ENCODE data around the gene MCM5.

The MCM5 gene

GRCh38 chr22:35378621-35379020, 21.3 kb upstream of the MCM5 start:
- Histone ChIP-seq H3K27me3 (replicated peaks; ENCODE audit: control insufficient read depth, insufficient read depth, low read length, poor library complexity, severe bottlenecking) (no peaks in the 10 kb centered on the region), H3K4me1 (ENCODE audit: control insufficient read depth, insufficient read depth, low read length, poor library complexity, severe bottlenecking) (peaks cover 12% of the 10 kb centered on the region), H3K36me3 (ENCODE audit: control insufficient read depth, insufficient read depth, low read length) (no peaks in the 10 kb centered on the region), H3K4me3 (ENCODE audit: insufficient read depth, low read depth, low read length, poor library complexity, severe bottlenecking) (no peak overlapping the region), H3K27ac (ENCODE audit: insufficient read depth, low read length, poor library complexity, severe bottlenecking) (no peak overlapping the region), H3K9me3 (ENCODE audit: control insufficient read depth, low read length) (no peaks in the 10 kb centered on the region)
- no peak for DNase-seq

- Histone ChIP-seq H3K4me3 (ENCODE audit: insufficient read depth, low read depth, low read length, poor library complexity, severe bottlenecking) (no peak overlapping the region), H3K36me3 (ENCODE audit: control insufficient read depth, insufficient read depth, low read length) (no peaks in the 10 kb centered on the region), H3K27me3 (replicated peaks; ENCODE audit: control insufficient read depth, insufficient read depth, low read length, poor library complexity, severe bottlenecking) (no peaks in the 10 kb centered on the region), H3K4me1 (ENCODE audit: control insufficient read depth, insufficient read depth, low read length, poor library complexity, severe bottlenecking) (peaks cover 12% of the 10 kb centered on the region), H3K27ac (ENCODE audit: insufficient read depth, low read length, poor library complexity, severe bottlenecking) (no peak overlapping the region), H3K9me3 (ENCODE audit: control insufficient read depth, low read length) (no peaks in the 10 kb centered on the region)
- DNase-seq, result no peak
Measured at GRCh38 chr22:35379146-35379993, 20.6 kb upstream of the MCM5 start.

DNA sequence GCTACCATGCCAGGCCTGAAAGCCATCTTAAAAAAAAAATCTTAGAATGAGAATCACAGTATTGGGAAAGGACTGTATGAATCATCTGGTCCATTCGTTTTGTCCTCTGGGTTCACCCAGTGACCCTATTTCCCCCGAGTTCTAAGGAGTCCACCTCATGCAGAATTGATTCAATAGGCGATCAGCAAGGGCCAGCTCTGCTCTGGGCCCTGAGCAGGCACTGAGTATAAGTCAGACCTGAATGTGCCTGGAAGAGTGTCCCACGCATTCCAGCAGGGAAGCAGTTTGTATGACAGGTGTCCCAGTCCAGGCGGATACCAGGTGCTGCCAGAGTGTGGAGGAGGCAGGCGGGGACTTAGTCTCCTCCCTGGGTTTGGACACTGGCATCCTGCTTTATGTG, 19.9 kb upstream of the MCM5 start:
- H3K4me3 ChIP-seq (ENCODE audit: insufficient read depth, low read depth, low read length, poor library complexity, severe bottlenecking), result no peak overlapping the region
- peaks cover 12% of the 10 kb centered on the region for H3K4me1 ChIP-seq (ENCODE audit: control insufficient read depth, insufficient read depth, low read length, poor library complexity, severe bottlenecking)
- H3K27ac ChIP-seq (ENCODE audit: insufficient read depth, low read length, poor library complexity, severe bottlenecking), result no peak overlapping the region
- H3K9me3 ChIP-seq (ENCODE audit: control insufficient read depth, low read length), result no peaks in the 10 kb centered on the region
- no peak for DNase-seq
- no peaks in the 10 kb centered on the region for H3K36me3 ChIP-seq (ENCODE audit: control insufficient read depth, insufficient read depth, low read length)
- no peaks in the 10 kb centered on the region for H3K27me3 ChIP-seq (replicated peaks; ENCODE audit: control insufficient read depth, insufficient read depth, low read length, poor library complexity, severe bottlenecking)

- Histone ChIP-seq H3K4me3 (ENCODE audit: insufficient read depth, low read depth, low read length, poor library complexity, severe bottlenecking) (peak within 1 kb of the TSS; percentile 8), H3K27me3 (replicated peaks; ENCODE audit: control insufficient read depth, insufficient read depth, low read length, poor library complexity, severe bottlenecking) (no peaks in the 10 kb centered on the region), H3K36me3 (ENCODE audit: control insufficient read depth, insufficient read depth, low read length) (no peaks in the 10 kb centered on the region), H3K4me1 (ENCODE audit: control insufficient read depth, insufficient read depth, low read length, poor library complexity, severe bottlenecking) (peaks cover 12% of the 10 kb centered on the region), H3K9me3 (ENCODE audit: control insufficient read depth, low read length) (no peaks in the 10 kb centered on the region), H3K27ac (ENCODE audit: insufficient read depth, low read length, poor library complexity, severe bottlenecking) (no peak within 1 kb of the TSS)
- DNase-seq, result peak in 2 of 3 donors; percentile 8 to 18
Measured at GRCh38 chr22:35380537-35381423, 19.2 kb upstream of the MCM5 start, which contains the start of gene HMOX1. HMOX1 (plus strand) TSS chr22:35381096; CDS start chr22:35381174, 78 bp downstream.

DNA sequence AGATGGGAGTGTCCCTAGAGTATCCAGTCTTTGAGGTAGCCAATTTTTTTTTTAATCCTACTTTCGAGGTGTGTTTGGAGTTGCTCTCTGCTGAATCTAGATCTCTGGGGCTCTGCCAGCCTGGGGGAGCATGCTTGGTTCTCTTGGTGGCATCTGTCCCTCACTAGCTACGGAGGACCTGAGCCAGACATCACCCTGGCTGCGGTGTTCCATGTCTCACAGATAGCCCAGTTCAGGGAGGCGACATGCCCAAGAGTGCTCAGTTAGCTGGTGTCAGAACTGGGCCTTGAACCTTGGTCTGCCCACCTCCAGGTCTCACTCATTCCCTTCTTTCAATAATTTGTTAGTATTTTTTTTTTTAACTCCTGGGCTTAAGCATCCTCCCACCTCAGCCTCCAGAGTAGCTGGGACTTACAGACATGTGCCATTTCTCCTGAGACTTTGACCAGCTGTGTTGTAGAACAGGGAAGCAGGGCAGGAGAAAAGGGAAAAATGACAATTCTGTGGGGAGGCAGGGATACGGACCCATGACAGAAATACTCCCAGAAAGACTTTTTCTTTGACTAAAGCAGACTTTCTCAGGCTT, 18.4 kb upstream of the MCM5 start:
- DNase-seq, result no peak
- H3K27me3 ChIP-seq (replicated peaks; ENCODE audit: control insufficient read depth, insufficient read depth, low read length, poor library complexity, severe bottlenecking), result no peaks in the 10 kb centered on the region
- peak overlapping the region; percentile 8 for H3K4me3 ChIP-seq (ENCODE audit: insufficient read depth, low read depth, low read length, poor library complexity, severe bottlenecking)
- peaks cover 12% of the 10 kb centered on the region for H3K4me1 ChIP-seq (ENCODE audit: control insufficient read depth, insufficient read depth, low read length, poor library complexity, severe bottlenecking)
- H3K9me3 ChIP-seq (ENCODE audit: control insufficient read depth, low read length), result no peaks in the 10 kb centered on the region
- H3K27ac ChIP-seq (ENCODE audit: insufficient read depth, low read length, poor library complexity, severe bottlenecking), result no peak overlapping the region
- no peaks in the 10 kb centered on the region for H3K36me3 ChIP-seq (ENCODE audit: control insufficient read depth, insufficient read depth, low read length)

GRCh38 chr22:35383679-35384071, 16.3 kb upstream of the MCM5 start:
- DNase-seq, result no peak
- H3K9me3 ChIP-seq (ENCODE audit: control insufficient read depth, low read length), result no peaks in the 10 kb centered on the region
- peaks cover 3% of the 10 kb centered on the region for H3K27me3 ChIP-seq (replicated peaks; ENCODE audit: control insufficient read depth, insufficient read depth, low read length, poor library complexity, severe bottlenecking)
- H3K4me3 ChIP-seq (ENCODE audit: insufficient read depth, low read depth, low read length, poor library complexity, severe bottlenecking), result no peak overlapping the region
- H3K36me3 ChIP-seq (ENCODE audit: control insufficient read depth, insufficient read depth, low read length), result no peaks in the 10 kb centered on the region
- no peak overlapping the region for H3K27ac ChIP-seq (ENCODE audit: insufficient read depth, low read length, poor library complexity, severe bottlenecking)
- H3K4me1 ChIP-seq (ENCODE audit: control insufficient read depth, insufficient read depth, low read length, poor library complexity, severe bottlenecking), result peaks cover 8% of the 10 kb centered on the region

DNA sequence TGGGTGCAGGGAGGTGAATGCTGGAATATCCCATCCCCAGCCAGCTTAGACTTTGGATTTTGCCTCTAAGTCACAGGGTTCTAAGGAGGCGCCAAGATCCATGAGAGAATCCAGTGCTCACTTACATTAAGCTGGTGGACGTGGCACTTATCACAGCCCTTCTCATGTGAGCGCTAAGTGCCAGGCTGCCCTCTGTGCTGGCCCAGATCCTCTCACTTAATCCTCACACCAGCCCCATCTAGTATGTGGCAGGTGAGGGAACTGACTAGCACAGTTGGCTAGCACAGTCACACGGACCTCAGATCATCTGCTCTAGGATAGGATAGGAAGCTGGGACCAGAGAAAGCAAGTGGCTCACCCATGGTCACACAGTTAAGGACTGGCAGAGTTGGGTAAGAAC, 15.4 kb upstream of the MCM5 start:
- H3K27me3 ChIP-seq (replicated peaks; ENCODE audit: control insufficient read depth, insufficient read depth, low read length, poor library complexity, severe bottlenecking), result peaks cover 3% of the 10 kb centered on the region
- no peaks in the 10 kb centered on the region for H3K9me3 ChIP-seq (ENCODE audit: control insufficient read depth, low read length)
- no peak overlapping the region for H3K27ac ChIP-seq (ENCODE audit: insufficient read depth, low read length, poor library complexity, severe bottlenecking)
- H3K4me1 ChIP-seq (ENCODE audit: control insufficient read depth, insufficient read depth, low read length, poor library complexity, severe bottlenecking), result peaks cover 8% of the 10 kb centered on the region
- no peaks in the 10 kb centered on the region for H3K36me3 ChIP-seq (ENCODE audit: control insufficient read depth, insufficient read depth, low read length)
- no peak overlapping the region for H3K4me3 ChIP-seq (ENCODE audit: insufficient read depth, low read depth, low read length, poor library complexity, severe bottlenecking)
- no peak for DNase-seq

GRCh38 chr22:35384975-35385588, 14.9 kb upstream of the MCM5 start:
- Histone ChIP-seq H3K36me3 (ENCODE audit: control insufficient read depth, insufficient read depth, low read length) (no peaks in the 10 kb centered on the region), H3K27me3 (replicated peaks; ENCODE audit: control insufficient read depth, insufficient read depth, low read length, poor library complexity, severe bottlenecking) (peaks cover 3% of the 10 kb centered on the region), H3K4me1 (ENCODE audit: control insufficient read depth, insufficient read depth, low read length, poor library complexity, severe bottlenecking) (peaks cover 8% of the 10 kb centered on the region), H3K27ac (ENCODE audit: insufficient read depth, low read length, poor library complexity, severe bottlenecking) (no peak overlapping the region), H3K9me3 (ENCODE audit: control insufficient read depth, low read length) (no peaks in the 10 kb centered on the region), H3K4me3 (ENCODE audit: insufficient read depth, low read depth, low read length, poor library complexity, severe bottlenecking) (no peak overlapping the region)
- DNase-seq, result no peak

- no peaks in the 10 kb centered on the region for H3K4me1 ChIP-seq (ENCODE audit: control insufficient read depth, insufficient read depth, low read length, poor library complexity, severe bottlenecking)
- H3K27me3 ChIP-seq (replicated peaks; ENCODE audit: control insufficient read depth, insufficient read depth, low read length, poor library complexity, severe bottlenecking), result peaks cover 3% of the 10 kb centered on the region
- H3K36me3 ChIP-seq (ENCODE audit: control insufficient read depth, insufficient read depth, low read length), result no peaks in the 10 kb centered on the region
Measured at GRCh38 chr22:35386670-35387288, 13.2 kb upstream of the MCM5 start.

More at GRCh38 chr22:35386670-35387288, 13.2 kb upstream of the MCM5 start:
- no peak for DNase-seq
- Histone ChIP-seq H3K4me3 (ENCODE audit: insufficient read depth, low read depth, low read length, poor library complexity, severe bottlenecking) (no peak overlapping the region), H3K9me3 (ENCODE audit: control insufficient read depth, low read length) (no peaks in the 10 kb centered on the region), H3K27ac (ENCODE audit: insufficient read depth, low read length, poor library complexity, severe bottlenecking) (no peak overlapping the region)

Data from effector memory CD4-positive, alpha-beta T cell (primary cell).